Endothelial cell (in vitro differentiated cells): Measurements from ENCODE around the gene SNX32. TPM values are rescaled to one million over a fixed set of nuclear protein-coding genes. Genes with fewer than 3 reads are reported as not detected.

Experiments
- DNase-seq: peaks from one replicate; pipeline ENCODE4 v3.0.0; 2021; ENCODE audit warnings: low spot score
- H3K27ac Mint-ChIP-seq: one replicate; pipeline ENCODE4 v1.8.0; 2021; ENCODE audit warnings: mixed read lengths, inconsistent platforms; ENCODE audit not compliant: unreplicated experiment
- H3K27me3 Mint-ChIP-seq: one replicate; pipeline ENCODE4 v1.8.0; 2021; ENCODE audit warnings: mild to moderate bottlenecking, moderate library complexity, mixed read lengths, inconsistent platforms; ENCODE audit not compliant: unreplicated experiment
- H3K36me3 Mint-ChIP-seq: one replicate; pipeline ENCODE4 v1.8.0; 2021; ENCODE audit warnings: mild to moderate bottlenecking, low read depth, mixed read lengths, inconsistent platforms; ENCODE audit not compliant: unreplicated experiment
- H3K4me1 Mint-ChIP-seq: one replicate; pipeline ENCODE4 v1.8.0; 2021; ENCODE audit warnings: mild to moderate bottlenecking, mixed read lengths, inconsistent platforms; ENCODE audit not compliant: unreplicated experiment
- H3K4me3 Mint-ChIP-seq: one replicate; pipeline ENCODE4 v1.8.0; 2021; ENCODE audit warnings: mild to moderate bottlenecking, mixed read lengths, inconsistent platforms; ENCODE audit not compliant: unreplicated experiment
- H3K9me3 Mint-ChIP-seq: one replicate; pipeline ENCODE4 v1.8.0; 2021; ENCODE audit warnings: mixed read lengths, inconsistent platforms; ENCODE audit not compliant: unreplicated experiment
- CTCF ChIP-seq: fragments of 200-600 bp; sonication (generic); IDR thresholded peaks from one replicate; pipeline ENCODE4 v1.5.0; 2021; ENCODE audit warnings: antibody characterized with exemption; ENCODE audit not compliant: unreplicated experiment
- long read RNA-seq: library from polyadenylated mRNA; unstranded; transcript quantifications from one replicate; pipeline ENCODE4 v2.0.0, GENCODE V29; 2020; ENCODE audit not compliant: unreplicated experiment
- total RNA-seq: library from RNA; stranded (reverse); fragmentation: NEBNext Ultra II Directional; extraction: Animal tissue kit (Norgen Biotek cat#: 25700); gene quantifications from one replicate; pipeline ENCODE4 v1.2.1, GENCODE V29; 2021; ENCODE audit not compliant: unreplicated experiment

Gene SNX32
- 1.2 TPM for total RNA-seq
- long read RNA-seq, partial matches to known transcripts: 0 of 4 reads
- long read RNA-seq, other reads (novel, unspliced or antisense): 2 of 4 reads

- DNase-seq: peak; percentile 93
- Mint-ChIP-seq H3K27ac (peak within 1 kb of the TSS; percentile 11), H3K4me1 (peaks cover 4% of the 10 kb centered on the region), H3K36me3 (peaks cover 3% of the 10 kb centered on the region), H3K4me3 (peak within 1 kb of the TSS; percentile 77), H3K27me3 (peaks cover 10% of the 10 kb centered on the region), H3K9me3 (no peaks in the 10 kb centered on the region)
- TF ChIP-seq CTCF: no peak
Observed at GRCh38 chr11:65833297-65834030, at the start of gene SNX32. Gene SNX32, plus strand, starts transcription at chr11:65833963. Its CDS starts 103 bp downstream, at chr11:65834066.

DNA sequence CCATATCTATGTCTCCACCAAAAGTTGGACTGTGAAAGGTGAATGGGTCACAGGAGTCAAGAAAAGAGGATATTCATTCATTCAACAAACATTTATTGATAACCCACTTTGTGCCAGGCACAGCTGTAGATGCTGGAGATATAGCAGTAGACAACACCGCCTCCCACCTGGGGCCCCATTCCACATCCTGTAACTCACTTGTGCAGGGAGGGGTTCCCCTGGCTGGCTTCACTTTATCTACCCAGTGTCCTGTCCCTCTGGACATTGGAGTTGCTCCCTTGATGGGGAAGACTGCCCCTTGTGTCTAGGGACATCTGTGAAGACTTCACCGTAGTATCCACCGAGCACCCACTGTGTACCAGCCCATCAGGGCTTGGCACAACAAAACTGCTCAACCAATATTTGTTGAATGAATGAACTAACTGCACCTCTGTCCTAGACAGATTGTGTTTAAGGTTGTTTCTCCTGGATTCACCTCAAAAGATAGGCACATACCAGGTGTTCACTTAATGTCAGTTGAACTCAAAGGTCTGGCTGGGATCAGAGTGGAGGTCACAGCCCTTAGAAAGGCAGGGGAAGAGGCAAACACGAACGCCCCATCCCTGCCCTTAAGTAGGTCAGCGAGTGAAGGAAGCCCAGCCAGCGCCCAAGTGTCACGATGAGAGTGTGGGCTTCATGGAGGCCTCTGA, 48.3 kb upstream of the SNX32 start:
- H3K27me3 Mint-ChIP-seq: peaks cover 19% of the 10 kb centered on the region

DNA sequence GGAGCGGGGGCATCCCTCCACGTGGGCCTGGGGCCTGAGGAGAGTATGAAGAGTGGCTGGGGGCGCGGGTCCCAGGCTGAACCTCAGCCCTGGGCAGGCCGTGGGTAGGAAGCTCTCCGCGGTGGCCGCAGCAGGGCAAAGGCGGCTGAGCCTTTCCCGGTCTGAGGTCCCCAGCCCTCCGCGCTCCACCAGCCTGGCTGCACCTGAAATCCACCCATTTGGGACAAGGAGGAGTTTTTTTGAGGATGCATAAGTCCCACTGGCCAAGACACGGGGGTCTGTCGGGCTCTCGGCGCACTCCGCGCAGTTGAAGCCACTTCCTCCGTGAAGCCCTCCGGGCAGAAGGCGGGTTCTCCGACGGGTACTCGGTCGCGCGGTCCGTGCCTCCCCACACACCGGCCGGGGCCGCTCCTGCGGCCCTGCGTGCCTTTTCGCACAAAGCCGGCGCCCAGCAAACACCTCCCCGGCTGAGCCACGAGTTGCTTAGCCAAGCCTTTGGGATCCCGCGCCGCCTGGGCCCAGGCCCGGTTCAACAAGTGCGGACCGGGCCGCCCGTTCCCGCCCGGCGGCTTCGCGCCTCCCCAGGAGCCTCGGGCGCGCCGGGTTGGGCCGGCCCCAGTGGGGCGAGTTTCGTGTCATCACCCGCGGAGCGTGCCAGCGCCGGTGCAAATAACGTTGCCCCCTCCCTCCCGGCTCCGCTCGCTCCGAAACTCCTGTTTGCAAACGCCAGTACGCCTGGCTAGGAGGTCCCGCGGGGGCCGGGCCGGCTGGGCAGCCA, 47.6 kb upstream of the SNX32 start:
- Mint-ChIP-seq H3K36me3 (peaks cover 4% of the 10 kb centered on the region), H3K9me3 (no peaks in the 10 kb centered on the region), H3K27me3 (peaks cover 20% of the 10 kb centered on the region), H3K4me3 (no peak overlapping the region), H3K27ac (no peak overlapping the region), H3K4me1 (no peaks in the 10 kb centered on the region)
- DNase-seq: no peak
- TF ChIP-seq CTCF: no peak

More for the DNA sequence above, 48.3 kb upstream of the SNX32 start:
- no peaks in the 10 kb centered on the region for H3K9me3 Mint-ChIP-seq
- peak overlapping the region; percentile 16 for H3K4me3 Mint-ChIP-seq
- no peak for TF ChIP-seq CTCF
- peaks cover 3% of the 10 kb centered on the region for H3K36me3 Mint-ChIP-seq
- DNase-seq: no peak
- H3K4me1 Mint-ChIP-seq: no peaks in the 10 kb centered on the region
- H3K27ac Mint-ChIP-seq: no peak overlapping the region

- no peaks in the 10 kb centered on the region for H3K9me3 Mint-ChIP-seq
- H3K36me3 Mint-ChIP-seq: peaks cover 4% of the 10 kb centered on the region
- no peak within 1 kb of the TSS for H3K4me3 Mint-ChIP-seq
- no peak within 1 kb of the TSS for H3K27ac Mint-ChIP-seq
- no peak for TF ChIP-seq CTCF
- DNase-seq: no peak
- H3K4me1 Mint-ChIP-seq: no peaks in the 10 kb centered on the region
- peaks cover 20% of the 10 kb centered on the region for H3K27me3 Mint-ChIP-seq
Observed at GRCh38 chr11:65786786-65787636, 46.8 kb upstream of the SNX32 start, which contains the start of gene OVOL1. Gene OVOL1, plus strand, starts transcription at chr11:65787063. Its CDS starts 311 bp downstream, at chr11:65787374.
